ENCODE data around the gene PPP4R2. TPM values are rescaled to one million over a fixed set of nuclear protein-coding genes. Genes with fewer than 3 reads are reported as not detected.
A peak's percentile ranks its signal among the peaks of the same experiment; 100 is the strongest.

The PPP4R2 gene
- total and polyA plus RNA-seq, 12 donors, result 14.2 to 90.1 (median 56.1) TPM

DNA sequence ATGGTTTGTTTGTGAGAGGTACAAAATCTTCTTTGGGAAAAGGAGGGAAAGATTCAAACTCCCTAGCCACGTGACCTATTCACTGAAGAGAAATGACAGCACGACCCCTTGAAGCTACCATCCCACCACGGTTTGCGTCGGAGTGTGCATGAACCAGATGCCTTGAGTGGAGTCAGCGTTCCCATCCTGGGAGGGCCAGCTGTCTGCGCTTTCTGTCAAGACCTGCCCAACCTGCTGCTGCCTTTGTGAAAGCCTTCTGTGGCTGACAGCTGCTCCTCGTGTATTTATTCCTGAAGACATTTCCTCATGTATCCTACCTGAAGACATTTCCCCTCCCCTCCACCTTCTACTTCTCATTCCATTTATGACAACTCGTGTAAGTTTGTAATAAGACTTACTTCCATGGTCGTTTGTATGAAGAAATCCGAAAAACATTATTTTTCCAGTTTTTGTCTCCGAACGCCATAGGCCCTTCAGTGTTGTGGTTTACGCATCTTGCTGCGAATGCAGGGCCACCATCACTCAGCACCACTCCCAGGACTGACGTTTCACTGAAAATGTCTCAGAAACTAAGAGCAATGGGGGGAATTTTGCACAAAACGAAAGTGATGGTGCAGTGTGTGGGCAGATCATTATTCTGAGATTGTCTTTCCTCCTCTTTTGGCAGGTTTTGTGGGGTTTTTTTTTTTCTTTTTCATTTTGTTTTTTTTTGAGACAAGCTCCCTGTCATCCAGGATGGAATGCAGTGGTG is 83.8 kb downstream of the PPP4R2 start:
- Histone ChIP-seq H3K27me3 (no peaks in the 10 kb centered on the region), H3K9me3 (replicated peaks in 1 of 3) (no peaks in the 10 kb centered on the region), H3K27ac (no peak overlapping the region), H3K36me3 (replicated peaks in 1 of 2) (no peaks in the 10 kb centered on the region), H3K4me3 (no peak overlapping the region), H3K4me1 (replicated peaks in 1 of 2) (no peaks in the 10 kb centered on the region)
- no peak for DNase-seq
- intact Hi-C loops (cut with DNase I), result loop anchor here (10.0 kb wide), 4 partner anchors 146 to 1206 kb away; partner anchors contain the start of gene SHQ1 (in 1 of the 2)
- TF ChIP-seq, protein P1, sequence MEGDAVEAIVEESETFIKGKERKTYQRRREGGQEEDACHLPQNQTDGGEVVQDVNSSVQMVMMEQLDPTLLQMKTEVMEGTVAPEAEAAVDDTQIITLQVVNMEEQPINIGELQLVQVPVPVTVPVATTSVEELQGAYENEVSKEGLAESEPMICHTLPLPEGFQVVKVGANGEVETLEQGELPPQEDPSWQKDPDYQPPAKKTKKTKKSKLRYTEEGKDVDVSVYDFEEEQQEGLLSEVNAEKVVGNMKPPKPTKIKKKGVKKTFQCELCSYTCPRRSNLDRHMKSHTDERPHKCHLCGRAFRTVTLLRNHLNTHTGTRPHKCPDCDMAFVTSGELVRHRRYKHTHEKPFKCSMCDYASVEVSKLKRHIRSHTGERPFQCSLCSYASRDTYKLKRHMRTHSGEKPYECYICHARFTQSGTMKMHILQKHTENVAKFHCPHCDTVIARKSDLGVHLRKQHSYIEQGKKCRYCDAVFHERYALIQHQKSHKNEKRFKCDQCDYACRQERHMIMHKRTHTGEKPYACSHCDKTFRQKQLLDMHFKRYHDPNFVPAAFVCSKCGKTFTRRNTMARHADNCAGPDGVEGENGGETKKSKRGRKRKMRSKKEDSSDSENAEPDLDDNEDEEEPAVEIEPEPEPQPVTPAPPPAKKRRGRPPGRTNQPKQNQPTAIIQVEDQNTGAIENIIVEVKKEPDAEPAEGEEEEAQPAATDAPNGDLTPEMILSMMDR (IDR thresholded peaks at IDR 0.05), result no peak
- no peak for TF ChIP-seq POLR2A (IDR thresholded peaks at IDR 0.05)
- WGBS, 4 donors, result 69 to 83% (median 81%) methylated on average over 17 of the region's 17 CpGs

DNA sequence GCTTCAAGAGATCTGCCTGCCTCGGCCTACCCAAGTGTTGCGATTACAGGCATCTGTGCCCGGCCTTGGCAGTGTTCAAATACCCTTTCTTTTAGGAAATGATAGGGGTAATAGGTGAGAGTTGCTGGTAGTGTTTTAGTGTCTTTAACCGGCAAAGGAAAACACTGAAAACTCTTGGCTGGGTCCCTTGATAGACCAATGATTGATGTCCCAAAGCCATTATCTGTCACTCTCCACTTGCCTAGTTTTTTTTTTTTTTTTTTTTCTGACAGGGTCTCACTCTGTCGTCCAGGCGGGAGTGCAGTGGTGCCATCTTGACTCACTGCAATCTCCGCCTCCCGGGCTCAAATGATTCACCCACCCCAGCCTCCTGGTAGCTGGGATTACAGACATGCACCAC is 84.5 kb downstream of the PPP4R2 start:
- intact Hi-C loops (cut with DNase I), result loop anchor here (10.0 kb wide), 4 partner anchors 146 to 1206 kb away; partner anchors contain the start of gene SHQ1 (in 1 of the 2)
- no peak for TF ChIP-seq POLR2A (IDR thresholded peaks at IDR 0.05)
- TF ChIP-seq, protein P1 (IDR thresholded peaks at IDR 0.05), result no peak

DNA sequence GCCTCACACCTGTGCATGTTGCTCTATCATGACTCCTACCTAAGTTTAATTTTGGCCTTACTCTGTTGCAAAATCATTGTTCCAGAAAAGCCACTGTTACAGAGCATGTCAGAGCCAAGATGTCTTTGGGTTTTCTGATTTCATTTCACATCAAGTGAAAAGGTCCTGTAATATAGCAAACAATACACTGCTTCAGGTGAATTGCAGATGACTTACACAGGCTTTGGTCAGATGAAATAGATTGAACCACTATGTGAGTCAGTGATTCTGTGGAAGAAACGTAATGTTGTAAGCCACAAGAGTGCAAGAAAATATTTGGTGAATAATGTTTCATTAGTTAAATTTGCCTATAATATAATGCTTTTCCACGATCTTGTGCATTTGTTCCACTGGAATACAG is 87.6 kb downstream of the PPP4R2 start:
- H3K4me3 ChIP-seq, result no peak overlapping the region
- intact Hi-C loops (cut with DNase I), result loop anchor here (10.0 kb wide), 4 partner anchors 149 to 1209 kb away; partner anchors contain the start of gene SHQ1 (in 1 of the 2)
- H3K36me3 ChIP-seq (replicated peaks in 1 of 2), result no peaks in the 10 kb centered on the region
- DNase-seq, result no peak
- no peaks in the 10 kb centered on the region for H3K27me3 ChIP-seq
- H3K27ac ChIP-seq, result no peak overlapping the region
- no peak for TF ChIP-seq POLR2A (IDR thresholded peaks at IDR 0.05)
- TF ChIP-seq, protein P1 (IDR thresholded peaks at IDR 0.05), result no peak
- 76 to 87% (median 81%) methylated on average over 2 of the region's 2 CpGs for WGBS, 4 donors
- no peaks in the 10 kb centered on the region for H3K9me3 ChIP-seq (replicated peaks in 1 of 3)
- peaks cover 0 to 8% of the 10 kb centered on the region in 2 donors for H3K4me1 ChIP-seq (replicated peaks in 1 of 2)

More for the DNA sequence above, 84.5 kb downstream of the PPP4R2 start:
- no peaks in the 10 kb centered on the region for H3K27me3 ChIP-seq
- DNase-seq, result no peak
- no peaks in the 10 kb centered on the region for H3K9me3 ChIP-seq (replicated peaks in 1 of 3)
- peaks cover 0 to 5% of the 10 kb centered on the region in 2 donors for H3K4me1 ChIP-seq (replicated peaks in 1 of 2)
- no peak overlapping the region for H3K27ac ChIP-seq
- H3K4me3 ChIP-seq, result no peak overlapping the region
- no peaks in the 10 kb centered on the region for H3K36me3 ChIP-seq (replicated peaks in 1 of 2)
- WGBS, 4 donors, result 89 to 94% (median 93%) methylated on average over 8 of the region's 8 CpGs

DNA sequence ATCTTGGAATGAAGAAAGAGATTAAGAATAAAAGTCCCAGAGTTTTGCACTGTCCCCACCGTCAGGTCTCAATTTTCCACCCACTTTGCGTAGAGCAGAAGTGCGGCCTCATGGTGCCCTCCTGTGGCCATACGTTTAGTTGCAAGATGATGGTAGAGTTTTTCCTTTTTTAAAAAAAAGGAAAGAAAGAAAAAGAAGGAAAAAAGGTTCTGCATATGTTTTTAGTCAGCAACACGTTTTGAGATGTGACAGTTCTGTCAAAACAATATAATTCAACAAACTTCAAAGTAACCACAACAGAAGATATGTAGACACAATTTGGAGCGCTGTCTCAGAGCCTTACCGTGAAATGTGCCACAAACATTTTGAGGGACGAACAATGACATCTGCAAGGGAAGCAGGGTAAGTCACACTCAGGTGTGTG is 89.5 kb downstream of the PPP4R2 start:
- Histone ChIP-seq H3K36me3 (replicated peaks in 1 of 2) (no peaks in the 10 kb centered on the region), H3K27me3 (no peaks in the 10 kb centered on the region), H3K4me1 (replicated peaks in 1 of 2) (peaks cover 0 to 8% of the 10 kb centered on the region in 2 donors), H3K4me3 (no peak overlapping the region), H3K9me3 (replicated peaks in 1 of 3) (no peaks in the 10 kb centered on the region), H3K27ac (no peak overlapping the region)
- 14 to 24% (median 20%) methylated on average over 8 of the region's 8 CpGs for WGBS, 4 donors
- TF ChIP-seq, protein P1 (IDR thresholded peaks at IDR 0.05), result peak; percentile 72 to 88 (median 84)
- TF ChIP-seq POLR2A (IDR thresholded peaks at IDR 0.05), result no peak
- DNase-seq, result peak; percentile 29 to 73 (median 54)
- intact Hi-C loops (cut with DNase I), result loop anchor here (10.0 kb wide), 4 partner anchors 151 to 1211 kb away; partner anchors contain the start of gene SHQ1 (in 1 of the 2)

Measured in adrenal gland (tissue), 12 donors.